Kidney capillary endothelial cell (primary cell): ENCODE results near the gene MROH2A.

ENCODE experiments used
- DNase-seq: peaks from one replicate; pipeline ENCODE4 v3.0.0-alpha.2; 2018; ENCODE audit warnings: low spot score

MROH2A gene

DNA sequence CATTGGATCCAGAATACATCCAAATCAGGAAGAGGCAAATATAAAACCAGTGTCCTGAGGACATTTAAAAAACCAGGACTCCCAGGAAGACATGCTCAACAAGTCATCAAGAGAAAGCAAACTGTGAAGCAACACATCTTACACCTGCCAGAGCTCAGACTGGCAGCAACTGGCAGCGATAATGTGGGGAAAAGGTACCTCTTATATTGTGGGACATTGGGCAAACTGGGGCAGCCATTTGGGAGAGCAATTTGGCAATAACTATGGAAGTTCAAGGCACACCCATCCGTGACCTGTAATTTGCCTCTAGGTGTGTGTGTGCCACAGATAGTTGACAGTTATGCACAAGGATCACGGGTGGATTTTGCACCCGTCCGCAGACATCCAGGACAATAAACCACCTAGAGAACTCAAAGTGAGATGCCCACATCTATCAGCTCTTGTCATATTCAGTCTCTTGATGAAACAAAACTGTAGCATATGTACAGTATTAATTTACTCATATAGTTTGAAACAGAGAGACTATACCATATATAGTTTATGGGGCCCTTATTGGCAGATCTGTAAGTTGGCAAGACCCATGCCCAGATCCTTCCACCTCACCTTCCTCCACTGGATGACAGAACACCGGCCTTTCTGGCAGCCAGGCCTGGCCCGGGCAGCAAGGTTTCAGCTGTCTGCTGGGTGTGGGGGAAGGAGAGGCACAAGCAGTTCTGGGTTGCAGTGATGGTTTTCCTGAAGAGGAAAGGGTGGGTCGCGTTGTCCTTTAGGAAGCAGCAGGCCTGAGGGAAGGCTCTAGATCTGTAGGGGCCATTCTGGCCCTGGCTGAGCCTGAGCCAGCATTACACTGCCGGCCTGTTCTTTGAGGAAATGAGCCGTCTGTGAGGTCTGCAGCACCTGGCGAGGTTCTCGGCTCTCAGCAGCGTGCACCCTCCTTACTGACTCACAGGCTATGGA, 57.4 kb downstream of the MROH2A start:
- no peak for DNase-seq

DNA sequence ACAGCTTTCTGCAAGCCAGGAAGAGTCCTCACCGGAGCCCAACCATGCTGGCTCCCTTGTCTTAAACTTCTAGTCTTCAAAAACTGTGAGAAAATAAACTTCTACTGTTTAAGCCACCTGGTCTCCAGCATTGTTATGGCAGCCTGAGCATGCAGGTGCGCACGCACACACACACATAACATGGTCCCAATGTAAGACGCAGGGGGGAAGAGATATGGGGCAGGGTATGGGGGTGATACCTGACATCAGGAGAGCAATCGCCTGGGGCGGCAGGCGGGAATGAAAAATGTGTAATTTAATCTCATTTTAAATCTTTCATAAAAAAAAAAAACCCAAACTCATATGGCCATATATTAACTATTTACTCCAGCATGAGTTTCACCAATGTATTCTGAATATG, 58.2 kb downstream of the MROH2A start:
- no peak for DNase-seq

DNA sequence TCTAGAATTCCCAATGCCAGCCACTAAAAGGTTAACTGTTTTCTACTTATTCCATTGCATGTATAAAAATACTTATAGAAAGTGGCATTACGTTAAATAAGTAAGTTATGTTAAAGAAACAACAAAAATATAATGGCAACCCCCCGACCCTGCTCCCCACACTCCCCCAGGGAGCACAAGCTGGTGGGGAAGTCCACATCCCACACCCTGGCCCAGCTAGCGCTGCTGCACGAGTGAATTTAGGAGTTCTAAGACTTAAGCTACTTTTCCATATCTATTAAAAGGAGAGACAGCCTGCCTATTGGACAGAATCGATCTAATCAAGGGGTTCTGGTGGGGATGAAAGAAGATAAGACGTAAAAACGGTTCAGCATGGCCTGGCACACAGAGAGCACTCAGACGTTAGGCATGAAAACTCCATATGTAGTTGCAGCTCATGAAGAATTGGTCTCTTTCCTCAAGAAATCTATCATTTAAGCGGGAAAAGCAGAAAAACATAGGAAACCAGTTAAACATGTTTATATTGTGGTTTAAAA, 59.6 kb downstream of the MROH2A start:
- no peak for DNase-seq

DNA sequence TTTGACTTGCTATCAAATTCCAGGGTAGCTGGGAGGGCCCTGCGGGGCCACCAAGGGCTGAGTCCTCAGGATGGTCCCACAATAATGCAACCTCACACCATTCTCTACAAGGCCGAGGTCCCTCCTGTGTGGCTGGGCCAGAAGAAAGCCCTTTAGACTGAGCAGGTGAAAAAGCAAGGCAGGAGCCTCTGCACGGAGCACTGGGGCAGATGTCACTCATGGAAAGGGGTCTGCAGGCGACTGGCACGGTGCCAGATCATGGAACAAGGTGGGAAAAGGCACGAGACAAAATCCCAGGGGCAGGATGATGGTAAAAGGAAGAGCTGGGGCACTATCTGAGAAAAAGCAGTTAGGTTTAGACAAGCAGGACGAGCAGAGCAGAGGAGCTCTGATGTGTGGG, 60.1 kb downstream of the MROH2A start:
- no peak for DNase-seq

DNA sequence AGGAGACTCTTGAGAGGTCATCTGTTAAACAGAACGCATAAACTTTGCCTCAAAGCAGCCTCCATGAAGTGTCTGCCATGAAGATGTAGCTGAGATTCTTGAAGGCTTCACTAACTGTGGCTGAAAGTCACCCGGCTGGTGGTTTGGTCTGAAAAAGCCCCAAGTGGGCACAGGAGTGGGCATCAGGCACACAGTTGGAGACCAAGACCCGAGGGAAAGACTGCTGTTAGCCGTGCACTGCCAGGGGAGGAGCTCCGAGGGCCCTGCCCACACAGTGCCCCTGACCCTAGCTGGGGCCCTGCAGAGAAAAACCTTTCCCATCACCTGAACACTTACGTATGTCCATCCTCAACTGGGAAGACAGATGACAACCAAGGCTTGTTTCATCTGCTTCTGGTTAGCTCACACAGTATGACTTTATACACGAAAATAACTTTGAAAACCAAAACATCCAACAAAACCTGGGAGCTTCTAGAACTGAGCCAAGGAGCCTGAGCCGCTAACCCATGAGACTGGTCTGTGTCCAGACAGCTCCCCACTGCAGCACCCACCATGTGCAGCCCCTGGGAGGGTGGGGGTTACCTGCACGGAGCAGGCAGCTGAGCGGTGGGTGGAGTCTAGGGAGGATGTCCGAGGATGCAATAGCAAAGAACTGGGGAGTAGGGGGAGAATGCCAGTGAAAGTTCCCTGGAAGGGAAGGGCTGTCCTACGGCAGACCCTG, 60.8 kb downstream of the MROH2A start:
- DNase-seq: no peak

DNA sequence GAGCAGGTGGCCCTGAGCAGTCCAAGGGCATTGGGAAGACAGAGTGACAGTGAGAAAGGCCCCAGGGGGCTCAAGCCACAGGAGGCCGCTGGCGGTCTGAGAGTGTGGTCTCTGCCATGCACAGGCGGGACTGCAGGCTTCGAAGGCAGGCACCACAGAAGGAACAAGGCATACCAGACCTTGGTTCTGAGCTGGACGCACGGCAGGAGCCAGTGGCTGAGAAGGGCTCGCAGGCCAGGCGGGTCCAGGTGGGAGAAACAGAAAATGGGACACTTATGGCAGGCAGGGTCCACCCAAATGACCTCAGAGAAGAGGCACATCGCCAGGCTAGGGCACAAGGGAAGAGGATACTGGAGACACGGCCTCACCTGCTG, 61.3 kb downstream of the MROH2A start:
- no peak for DNase-seq

DNA sequence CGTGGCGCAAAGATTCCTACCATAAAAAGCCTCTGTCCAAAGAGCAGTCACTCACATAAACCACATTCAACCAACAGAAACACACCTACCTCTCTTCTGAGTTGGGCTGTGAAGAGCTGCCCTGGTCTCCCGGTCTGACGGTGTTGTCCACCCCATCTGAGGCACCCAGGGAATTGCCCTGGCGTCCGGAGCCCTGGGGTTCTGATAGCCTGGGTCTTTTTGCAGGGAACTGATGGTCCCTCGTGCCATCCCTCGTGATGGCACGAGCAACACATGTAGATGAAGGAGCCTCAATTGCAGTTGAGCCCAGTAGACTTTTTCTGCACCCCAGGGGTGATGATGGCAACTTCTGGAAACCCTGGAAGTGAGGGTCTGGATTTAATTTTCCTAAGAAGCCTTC, 62.4 kb downstream of the MROH2A start:
- DNase-seq: no peak

DNA sequence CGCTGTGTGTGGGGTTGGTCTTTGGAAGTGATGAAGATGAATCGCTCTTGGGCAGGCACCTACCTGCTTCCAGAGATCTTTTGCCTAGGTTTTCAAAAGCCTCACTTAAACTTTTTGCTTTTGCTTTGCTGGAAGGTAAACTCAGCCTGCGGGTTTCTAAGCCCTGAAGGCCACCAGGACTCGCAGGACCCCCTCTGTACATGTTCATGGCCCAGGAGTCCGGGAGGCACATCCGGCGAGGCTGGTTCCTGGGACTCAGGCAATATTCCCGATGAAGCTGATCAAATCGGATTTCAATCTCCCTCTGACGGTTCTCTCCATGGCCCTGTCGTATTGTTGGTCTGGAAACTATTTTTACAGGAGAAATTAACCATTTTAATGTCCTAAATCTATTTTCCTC, 63.1 kb downstream of the MROH2A start:
- no peak for DNase-seq

DNA sequence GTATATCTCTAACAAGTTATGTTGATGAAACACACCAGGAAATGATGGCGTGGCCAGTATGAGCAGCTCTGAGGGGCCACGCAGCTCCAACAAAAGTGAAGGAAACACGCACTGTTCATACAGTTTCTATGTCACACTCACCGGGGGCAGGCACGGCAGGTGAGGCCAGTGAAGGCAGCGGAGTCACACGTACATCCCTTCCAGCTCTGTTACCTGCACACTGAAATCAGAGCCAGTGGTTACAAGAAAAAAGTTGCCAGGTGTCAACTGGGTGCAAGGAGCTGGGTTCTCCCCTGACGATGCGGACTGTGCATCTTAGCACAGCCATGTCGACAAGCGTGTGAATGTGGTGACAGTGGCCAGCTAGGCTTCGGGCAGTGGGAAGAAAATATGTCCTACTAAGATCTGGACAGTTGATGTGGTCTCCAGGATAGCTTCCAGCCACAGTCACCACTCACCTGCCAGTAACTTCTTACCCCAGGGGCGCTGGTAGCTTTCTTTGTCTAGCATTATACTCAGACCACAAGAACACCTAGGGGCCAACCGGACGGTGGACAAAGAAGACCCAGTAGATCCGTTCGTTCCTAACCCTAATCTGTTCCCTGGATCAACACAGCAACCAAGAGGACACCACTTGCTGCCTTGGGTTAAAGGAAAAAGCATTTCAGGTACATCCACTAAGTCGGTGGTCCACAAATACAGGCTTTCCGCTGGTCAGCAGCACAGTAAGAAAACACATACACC, 66.1 kb downstream of the MROH2A start:
- no peak for DNase-seq

DNA sequence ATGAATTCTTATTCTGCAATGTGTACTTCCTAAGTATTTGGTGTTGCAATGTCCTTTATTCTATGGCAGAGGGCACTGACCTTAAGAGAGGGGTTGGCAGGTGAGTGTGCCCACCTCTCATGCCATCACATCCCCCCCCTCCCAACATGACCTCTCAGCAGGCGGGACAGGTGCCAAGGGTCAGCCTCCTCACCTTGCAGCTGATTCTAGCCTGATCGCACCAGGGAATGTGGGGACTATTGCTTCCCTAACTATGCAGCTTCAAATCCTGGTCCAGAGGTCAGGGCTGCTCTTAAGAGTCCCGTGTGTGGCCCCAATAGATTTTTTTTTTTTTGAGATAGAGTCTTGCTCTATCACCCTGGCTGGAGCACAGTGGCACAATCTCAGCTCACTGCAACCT, 66.7 kb downstream of the MROH2A start:
- no peak for DNase-seq

DNA sequence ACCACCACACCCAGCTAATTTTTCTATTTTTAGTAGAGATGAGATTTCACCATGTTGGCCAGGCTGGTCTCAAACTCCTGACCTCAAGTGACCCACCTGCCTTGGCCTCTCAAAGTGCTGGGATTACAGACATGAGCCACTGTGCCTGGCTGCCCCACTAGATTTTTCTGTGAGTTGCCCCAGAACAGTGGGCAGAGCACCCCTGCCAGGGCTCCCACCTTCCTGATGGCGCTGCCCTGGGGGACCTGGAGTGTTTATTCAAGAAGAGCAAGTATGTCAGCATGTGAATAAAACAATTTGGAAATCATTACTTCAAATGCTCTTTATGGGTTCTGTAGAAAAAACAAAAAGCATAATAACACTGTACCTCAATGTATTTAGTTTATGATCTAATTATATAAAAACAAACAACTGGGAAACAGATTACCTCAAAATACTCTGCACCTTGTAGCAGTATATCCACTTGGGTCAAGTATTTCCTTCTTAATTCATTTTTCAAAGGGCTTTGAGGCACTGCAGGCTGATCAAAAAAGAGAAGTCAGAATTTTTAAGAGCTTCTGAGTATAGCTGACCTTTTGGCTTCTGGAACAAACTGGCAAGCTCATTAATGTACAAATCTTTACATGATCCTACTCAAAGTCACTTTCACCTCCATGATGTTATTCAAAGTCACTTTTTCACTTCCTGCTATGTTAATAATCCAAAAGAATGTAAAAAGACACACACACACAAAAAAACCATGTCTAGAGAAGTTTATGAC, 67.4 kb downstream of the MROH2A start:
- DNase-seq: no peak

DNA sequence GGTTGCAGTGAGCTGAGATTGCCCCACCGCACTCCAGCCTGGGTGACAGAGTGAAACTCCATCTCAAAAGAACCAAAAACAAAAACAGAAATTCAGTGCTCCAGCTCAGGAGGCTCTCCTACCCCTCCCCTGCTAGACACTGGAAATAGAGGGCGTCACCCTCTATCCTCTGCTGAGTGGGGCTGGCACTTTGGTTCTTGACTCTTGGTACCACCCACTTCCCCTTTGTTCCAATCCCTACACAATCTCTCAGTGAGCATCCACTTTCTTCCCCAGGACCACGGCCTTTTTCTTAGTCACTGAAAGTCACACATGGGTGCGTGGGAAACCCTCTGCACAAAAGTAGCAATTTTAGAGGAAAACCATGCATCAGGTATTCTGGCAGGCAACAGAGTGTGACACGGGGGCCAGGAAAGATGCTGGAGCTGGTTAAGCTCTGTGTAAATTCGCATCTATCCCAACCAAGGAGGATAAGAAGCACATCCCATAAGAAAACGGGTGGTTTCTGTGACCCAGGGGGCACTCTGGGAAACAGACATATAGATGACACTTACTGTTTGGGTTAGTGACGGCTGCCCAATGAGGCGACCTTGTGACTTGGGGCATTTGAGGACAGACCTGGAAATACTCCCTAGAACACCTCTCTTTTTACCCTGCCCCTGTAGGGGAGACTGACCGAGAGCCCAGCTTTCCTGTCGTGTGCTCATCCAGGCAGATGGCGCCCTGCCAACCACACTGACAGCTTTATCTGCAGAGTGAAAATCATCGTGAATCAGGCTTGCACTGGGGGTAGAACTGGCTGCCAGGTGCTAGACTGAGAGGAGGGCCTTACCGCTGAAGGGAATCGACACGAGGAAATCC, 68.5 kb downstream of the MROH2A start:
- no peak for DNase-seq

DNA sequence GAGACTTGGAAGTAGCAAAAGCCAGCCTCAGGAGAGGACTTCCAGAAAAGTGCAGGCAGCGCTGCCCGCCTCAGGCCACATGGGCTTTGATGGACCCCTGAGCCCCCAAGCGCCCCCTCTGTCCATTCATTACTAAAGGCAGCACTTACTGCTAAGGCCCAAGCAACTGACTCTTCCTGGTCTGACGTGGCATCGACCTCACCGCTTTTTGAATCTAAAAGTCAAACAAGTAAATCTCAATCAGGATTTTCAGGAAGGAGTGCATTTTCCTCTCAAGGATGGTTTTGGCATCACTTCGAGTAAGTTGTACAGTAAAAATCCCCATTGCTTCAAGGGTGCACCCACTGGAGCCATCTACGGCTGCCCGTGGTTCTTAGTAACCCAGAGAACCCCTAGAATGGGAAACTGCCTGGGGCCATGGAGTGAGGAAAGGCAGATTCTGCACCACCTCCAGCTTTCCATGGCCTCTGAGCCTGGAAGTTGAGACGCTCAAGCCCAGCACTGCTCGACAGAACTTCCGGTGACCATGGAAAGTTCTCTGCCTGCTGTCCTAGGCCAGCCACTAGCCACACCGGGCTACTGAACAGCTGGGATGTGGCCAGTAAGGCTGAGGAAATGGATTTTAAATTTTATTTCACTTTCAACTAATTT, 69.2 kb downstream of the MROH2A start:
- no peak for DNase-seq

DNA sequence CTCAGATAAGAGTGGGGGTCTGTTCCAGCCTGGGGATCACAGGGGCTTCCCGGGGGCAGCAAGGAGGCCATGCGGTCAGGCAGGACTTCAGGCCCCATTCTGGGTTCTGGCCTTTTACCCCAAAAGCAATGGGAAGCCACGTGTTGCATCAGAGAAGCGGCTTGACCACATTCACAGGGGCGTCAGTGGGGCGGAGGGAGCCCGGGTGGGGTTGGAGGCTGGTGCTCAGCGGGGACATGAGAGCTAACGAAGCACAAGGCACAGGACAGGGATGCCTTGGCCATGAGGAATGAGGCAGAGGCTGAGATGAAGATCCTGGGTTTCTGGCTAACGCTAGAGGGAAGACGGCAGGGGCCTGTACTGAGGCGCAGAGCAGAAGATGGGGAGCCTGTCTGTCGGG, 70.1 kb downstream of the MROH2A start:
- DNase-seq: no peak

DNA sequence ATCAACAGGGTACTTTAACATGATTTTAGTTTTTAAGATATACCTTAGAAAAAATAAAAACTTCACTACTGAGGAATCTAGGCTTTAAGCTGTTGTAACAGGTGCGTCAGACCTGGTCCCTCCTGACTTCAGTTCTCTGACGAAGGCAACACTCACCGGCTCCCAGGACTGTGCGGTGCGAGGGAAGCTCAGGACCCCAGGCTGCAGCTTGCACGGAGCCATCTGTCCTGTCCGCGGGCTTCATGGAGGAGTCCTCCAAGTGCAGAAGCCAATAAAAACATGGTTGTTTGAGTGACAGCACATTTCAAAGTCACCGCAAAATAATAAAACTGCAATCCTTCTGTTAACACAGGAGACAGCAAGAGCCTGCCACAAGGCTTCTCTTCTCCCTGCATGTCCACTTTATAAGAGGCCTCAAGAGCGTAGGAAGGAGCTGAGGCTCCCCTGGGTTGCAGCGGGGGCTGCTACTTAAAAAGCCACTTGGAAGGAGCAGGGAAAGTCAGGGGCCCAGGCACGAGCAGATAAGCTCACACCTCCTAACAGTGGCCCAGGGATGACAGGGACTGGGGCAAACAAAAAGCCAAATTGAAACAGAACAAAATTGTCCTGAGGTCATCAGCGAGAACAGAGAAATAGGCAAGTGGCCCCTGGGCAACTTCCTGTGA, 71.6 kb downstream of the MROH2A start:
- no peak for DNase-seq

DNA sequence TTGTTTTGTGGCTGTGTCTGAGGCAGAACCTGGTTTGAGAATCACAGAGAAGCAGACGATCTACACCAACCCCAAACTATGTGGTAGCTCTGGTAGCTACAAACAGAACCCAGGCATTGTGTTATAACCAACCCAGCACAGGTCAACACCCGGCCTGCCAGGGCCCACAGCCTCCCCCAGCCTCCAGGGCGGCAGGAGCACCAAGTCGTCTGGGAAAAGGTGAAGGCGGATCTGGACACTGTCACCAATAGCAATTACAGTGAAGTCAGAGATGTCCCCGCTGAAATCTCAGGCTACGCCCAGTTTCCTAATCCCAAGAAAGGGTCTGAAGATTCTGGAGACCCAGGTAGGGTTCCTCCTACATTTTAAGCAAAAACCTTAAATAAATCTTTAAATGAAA, 72.6 kb downstream of the MROH2A start:
- no peak for DNase-seq

DNA sequence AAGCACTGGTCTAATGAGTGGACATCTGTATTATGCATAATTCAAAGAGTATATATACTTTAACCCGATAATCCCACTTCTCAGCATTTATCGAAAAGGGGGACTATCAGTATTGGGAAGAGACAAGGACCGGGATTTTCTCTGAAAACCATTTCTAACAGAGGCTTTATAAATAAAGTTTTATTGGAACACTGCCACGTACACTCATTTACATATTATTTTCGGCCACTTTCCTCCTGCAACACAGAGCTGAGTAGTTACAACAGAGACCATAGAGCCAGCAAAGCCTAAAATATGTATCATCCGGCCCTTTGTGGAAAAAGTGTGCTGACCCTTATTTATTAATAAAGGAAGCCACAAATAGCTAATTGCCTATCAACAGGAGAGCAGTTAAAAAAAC, 73.0 kb downstream of the MROH2A start:
- DNase-seq: no peak

DNA sequence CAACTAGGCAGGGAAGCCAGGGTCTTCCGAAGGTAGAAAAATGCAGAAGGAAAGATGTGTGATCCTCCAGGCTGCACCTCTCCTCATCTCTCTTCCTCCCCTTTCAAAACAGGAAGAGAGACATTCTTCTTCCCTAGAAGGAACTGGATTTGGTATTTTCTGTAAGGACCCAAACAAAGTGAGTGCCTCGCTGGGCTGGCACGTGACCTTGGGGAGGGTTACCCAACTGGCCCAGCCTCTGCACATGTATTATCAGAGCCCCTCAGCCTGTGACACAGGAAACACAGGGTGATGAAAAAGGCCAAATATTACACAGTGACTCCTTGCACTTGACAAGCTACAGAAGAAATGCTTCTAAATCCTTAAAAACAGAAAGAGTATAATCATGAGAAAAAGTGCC, 73.9 kb downstream of the MROH2A start:
- DNase-seq: no peak

DNA sequence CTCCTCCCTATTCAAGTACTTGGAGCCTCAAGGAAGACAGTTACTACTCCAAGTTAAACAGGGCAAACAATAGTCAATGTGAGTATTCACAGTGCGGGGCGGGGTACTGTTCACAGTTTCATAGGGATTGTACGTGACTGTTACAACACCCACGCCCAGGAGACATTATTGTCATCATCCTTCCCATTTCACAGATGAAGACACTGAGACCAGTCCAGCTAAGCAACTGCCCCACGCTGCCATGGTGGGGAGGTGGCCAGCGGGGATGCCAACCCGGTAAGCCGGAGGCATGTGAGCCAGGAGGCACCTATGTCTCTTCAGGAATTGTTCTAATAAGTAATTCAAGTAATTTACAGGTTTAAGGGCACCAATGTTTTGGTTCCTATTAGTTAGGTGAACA, 75.2 kb downstream of the MROH2A start:
- no peak for DNase-seq

DNA sequence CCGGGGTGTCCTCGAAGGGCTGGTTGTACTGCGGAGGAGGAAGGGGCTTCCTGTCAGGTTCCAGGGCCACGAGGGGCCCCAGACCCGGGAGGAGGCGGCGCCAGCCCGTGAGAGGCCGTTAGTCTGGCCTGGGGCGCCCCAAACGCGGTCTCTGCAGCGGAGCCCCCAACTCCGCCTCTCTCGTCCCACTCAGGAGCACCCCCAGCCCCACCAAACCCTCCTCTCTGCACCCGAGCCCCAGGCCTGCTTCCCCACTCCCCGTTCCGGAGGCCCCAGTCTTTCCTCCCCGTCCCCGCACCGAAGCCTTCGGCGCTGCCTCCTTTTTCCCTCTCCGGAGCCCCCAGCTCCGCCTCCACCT, 75.7 kb downstream of the MROH2A start:
- no peak for DNase-seq
